GM19023 (cell line): ENCODE measurements around the gene UMODL1.

Experiments
- ATAC-seq: cut with Tn5 transposase; IDR thresholded peaks from one replicate; pipeline ENCODE4 v1.9.1; 2021; ENCODE audit warnings: mild to moderate bottlenecking, moderate library complexity; ENCODE audit not compliant: unreplicated experiment

Gene UMODL1

DNA sequence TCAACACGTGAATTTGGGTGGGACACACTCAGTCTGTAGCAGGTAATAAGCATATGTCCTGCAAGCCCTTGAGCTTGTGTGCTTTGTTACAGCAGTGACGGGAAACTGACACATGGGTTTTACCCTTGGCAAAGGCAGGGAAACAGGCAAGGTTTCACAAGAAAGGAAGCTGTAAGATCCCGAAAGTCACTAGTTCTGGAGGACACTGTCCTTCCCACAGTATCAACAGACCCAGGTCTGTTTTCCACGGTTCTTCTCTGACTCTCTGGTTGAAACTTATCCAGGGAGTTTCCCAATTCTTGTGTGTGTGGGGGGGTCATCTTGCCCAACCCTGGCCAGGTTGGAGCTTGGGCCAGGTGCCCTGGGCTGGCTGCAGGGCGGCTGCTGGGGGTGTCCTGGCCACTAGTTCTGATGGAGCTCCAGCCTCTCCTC, 31.6 kb upstream of the UMODL1 start:
- no peak for ATAC-seq

GRCh38 chr21:42039911-42040351, 31.2 kb upstream of the UMODL1 start:
- ATAC-seq = no peak

DNA sequence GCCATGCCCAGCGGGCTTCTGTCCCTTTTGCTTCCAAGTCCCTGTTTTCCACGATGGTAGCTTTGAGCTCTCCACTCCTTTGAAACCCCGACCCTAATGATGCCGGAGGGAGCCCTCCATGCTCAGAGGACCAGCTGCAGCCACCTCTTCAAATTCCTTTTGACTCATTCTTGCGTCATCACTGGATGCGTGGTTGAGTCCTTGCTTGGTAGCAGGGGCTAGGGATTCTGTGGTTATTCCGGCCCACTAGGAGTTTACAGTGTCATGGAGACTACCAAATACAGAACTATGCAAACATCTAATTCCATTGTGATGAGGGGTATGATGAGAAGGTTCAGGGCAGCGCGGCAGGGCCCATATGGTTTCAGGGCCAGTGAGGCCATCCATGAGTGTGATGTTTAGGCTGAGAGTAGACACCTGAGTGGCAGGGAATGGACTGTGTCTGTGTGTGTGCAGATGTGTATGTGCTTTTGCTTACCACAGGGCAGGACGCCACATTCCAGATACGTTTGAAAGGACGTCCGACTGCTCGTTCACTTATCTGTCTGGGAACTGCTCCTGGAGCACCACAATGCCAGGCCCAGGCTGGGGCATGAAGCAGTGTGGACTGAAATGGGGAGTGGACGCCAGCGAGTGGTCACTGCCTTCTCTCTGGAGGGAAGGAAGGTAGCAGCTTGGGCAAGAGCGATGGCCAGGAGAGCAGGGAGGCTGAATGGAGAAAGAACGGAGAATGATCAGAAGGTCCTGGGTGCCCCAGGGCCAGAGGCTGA, 30.5 kb upstream of the UMODL1 start:
- no peak for ATAC-seq

DNA sequence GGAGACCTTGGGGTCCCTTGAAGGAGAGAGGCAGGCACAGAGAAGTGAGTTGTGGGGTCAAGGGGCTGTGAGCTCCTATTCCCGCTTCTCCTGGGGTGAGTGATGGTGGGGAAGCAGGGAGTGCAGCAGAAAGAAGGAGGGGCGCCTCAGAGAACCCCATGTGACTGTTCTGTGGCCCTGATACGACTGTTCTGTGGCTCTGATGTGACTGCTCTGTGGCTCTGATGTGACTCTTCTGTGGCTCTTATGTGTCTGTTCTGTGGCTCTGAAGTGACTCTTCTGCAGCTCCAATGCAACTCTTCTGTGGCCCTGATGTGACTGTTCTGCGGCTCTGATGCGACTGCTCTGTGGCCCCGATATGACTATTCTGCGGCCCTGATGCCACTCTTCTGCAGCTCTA, 29.9 kb upstream of the UMODL1 start:
- no peak for ATAC-seq

GRCh38 chr21:42041711-42042110, 29.4 kb upstream of the UMODL1 start:
- ATAC-seq = no peak

- ATAC-seq = no peak
Measured at GRCh38 chr21:42042651-42043050, 28.5 kb upstream of the UMODL1 start.

GRCh38 chr21:42043201-42043895, 27.8 kb upstream of the UMODL1 start:
- ATAC-seq = no peak

DNA sequence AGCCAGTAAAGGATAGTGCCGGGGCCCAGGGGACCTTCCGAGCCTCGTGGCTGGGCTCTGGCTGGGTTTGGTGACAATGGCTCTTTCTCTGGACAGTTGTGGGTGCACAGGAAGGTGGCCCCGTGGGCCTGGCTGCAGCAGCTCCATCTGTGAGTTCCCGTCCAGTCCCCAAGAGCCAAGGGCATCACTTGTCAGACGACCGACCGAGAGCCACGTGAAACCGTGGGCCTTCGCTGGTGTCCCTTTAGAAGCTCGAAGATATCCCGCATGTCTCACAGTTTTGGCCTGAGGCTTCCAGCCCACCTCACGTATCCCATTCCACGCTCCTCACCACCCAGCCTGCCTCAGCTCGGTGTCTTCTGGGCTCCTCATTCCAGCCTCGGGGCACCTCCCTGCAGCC, 27.2 kb upstream of the UMODL1 start:
- no peak for ATAC-seq

GRCh38 chr21:42044871-42045495, 26.1 kb upstream of the UMODL1 start:
- no peak for ATAC-seq

DNA sequence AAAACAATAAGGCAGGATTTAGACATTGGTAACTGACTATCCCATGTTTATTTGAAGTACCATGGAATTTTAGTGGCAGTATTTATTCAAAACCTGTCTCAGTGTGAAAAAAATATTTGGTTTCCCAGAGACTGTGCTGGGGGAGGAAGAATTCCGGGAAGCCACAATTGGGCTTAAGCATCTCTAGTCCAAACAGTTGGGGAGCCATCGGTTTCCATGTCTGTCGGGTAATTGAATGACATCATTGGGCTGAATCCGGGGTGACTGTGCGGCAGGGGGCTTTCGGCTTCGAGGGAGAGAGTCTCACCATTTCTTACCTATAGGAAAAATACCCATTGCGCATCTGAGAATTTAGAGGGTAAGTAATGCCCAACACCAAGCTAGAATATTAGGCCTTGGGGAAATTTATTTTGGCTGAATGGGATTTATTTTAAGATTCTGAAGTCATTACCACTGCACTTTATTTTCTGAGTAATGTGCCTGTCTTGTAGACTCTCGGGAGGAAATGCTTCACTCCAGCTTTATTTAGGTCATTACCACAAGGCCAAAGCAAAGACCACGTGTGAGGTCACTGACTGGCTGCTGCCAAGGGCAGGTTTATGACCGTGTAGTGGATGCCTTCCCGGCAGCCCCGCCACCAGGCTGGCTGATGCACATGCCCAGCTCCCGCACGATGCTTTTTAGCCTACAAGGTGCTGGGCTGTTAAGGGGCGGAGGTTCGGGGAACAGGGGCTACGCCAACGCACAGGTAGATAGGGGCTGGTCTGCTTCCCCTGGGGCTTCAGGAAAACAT, 23.1 kb upstream of the UMODL1 start:
- no peak for ATAC-seq

DNA sequence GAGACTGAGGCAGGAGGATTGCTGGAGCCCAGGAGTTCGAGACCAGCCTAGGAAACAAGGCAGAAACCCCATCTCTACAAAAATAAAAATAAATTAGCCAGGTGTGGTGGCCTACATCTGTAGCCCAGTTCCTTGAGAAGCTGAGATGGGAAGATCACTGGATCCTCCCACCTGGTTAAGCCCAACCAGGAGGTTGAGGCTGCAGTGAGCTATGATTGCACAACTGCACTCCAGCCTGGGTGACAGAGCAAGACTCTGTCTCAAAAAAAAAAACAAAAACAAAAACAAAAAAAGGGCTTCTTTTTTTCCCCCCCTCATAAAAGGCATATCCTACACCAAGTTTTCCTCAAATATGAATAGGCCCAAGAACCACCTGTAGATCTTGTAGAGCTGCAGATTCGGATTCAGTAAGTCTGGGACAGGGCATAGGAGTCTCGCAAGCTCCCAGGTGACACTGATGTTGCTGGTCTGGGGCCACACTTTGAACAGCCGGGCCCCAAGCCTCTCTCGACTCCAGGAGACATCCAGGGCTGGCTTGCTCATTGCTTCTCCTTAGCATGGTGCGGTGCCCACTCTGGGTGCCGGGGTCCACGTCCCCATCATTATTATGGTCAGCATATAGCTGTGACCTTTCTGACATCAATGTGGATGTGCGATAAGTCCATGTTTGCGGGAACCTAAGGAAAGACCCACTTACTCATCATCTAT, 22.1 kb upstream of the UMODL1 start:
- no peak for ATAC-seq

DNA sequence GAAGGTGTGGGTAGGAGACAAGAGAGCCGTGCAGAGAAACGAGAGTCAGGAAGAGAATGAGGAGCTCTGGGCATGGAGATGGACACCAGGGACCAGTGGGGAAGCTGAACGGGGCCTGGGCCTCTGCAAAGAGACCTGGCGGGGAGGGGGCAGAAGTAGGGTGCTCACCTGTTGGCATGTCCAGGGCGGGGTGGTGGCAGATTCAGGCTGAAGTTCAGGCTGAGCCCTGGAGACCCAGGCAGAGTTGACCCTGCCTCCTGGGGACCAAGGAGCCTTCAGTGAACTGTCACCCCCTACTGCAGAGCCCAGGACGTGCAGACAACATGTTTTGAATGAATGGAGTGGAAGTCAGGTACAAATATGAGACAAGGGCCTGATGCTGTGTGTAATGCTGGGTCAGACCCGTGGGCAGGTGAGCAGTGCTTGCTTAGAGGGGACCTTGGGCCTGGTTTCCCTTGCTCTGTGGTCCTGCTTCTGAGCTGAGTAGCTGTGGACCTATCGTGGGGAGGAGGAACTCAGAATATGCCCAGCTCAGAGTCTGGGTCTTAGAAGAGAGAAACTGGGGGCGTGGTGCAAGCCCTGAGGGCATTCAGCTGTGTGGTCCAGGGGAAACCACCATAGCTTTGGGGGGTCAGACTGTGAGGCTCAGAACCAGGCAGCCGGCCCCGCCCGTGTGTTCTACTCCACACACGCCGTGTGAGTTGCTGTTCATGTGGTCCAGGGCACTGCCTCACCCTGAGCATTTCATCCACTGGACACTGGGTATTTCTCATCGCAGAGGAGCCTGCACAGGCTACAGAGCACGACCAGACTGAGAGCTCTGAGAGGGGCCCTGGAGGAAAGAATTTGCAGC, 21.3 kb upstream of the UMODL1 start:
- ATAC-seq = no peak

DNA sequence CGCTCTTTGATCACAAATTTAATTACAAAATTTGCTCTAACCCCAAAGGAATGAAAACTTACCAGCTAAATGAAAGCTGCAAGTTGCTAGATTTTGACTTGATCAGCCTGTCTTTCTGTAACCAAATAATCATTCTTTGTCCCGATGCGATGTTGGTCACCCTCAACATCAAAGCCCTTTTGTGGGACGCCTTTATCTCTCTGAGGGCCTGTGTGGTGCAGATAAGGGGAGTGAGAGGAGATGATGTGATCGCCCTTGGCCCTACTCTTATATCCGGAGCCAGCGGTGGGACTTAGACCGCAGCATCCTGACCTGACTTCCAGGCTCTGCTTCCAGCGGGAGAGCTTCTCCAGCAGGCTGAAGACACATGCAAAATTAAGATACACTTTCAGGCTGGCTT, 19.3 kb upstream of the UMODL1 start:
- ATAC-seq = no peak

DNA sequence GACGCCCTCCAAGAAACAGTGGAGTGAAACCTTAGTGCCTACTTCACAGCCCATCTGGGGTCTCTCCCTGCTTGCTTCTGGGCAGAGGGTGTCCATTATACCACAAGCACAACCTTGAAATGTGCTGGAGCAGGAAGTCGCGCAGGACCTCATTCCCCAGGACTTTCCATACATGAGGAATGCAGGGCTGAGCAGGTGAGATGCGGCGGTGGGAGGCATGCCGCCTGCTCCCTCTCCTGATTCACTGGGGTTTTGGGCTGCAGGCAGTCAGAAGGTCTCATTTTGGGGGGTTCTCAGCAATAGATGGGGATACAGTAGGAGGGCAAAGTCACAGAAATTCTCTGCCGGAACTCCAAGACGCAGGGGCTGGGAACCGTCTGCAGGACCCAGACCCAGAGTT, 15.7 kb upstream of the UMODL1 start:
- ATAC-seq = no peak

GRCh38 chr21:42056468-42056867, 14.6 kb upstream of the UMODL1 start:
- no peak for ATAC-seq

DNA sequence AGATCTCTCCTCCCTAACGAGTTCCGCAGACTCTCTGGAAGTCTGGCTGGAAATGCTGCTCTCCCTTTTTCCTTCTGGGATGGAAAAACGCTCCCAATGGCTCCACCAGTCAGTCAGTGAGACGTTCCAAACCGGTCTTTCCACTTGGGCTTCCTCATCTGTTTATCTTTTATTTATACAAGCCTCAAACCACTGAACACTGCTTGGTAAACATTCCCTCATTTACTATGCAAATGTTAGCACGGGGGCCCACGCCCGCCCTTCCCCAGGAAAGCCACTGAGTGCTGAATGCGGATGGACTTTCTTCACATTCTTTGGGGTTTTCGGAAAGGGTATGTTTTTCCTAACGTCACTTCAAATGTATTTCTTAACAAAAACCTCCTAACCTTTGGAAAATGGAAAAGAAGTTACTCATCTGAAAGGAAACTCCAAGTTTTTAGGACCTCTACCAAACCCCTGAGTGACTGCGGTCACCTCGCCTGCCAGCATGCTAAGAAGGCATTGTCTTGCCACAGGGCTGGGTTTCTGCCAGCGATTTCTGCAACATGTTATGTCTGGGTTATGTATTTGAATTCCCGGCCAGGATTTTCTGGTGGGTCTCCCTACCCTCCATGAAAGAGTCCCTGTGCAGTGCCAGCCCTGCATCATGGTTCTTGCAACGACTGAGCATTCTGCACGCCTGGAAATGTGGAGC, 14.0 kb upstream of the UMODL1 start:
- ATAC-seq = no peak

GRCh38 chr21:42057851-42058437, 13.2 kb upstream of the UMODL1 start:
- ATAC-seq = no peak

- ATAC-seq = no peak
Measured at GRCh38 chr21:42058631-42059111, 12.4 kb upstream of the UMODL1 start.

DNA sequence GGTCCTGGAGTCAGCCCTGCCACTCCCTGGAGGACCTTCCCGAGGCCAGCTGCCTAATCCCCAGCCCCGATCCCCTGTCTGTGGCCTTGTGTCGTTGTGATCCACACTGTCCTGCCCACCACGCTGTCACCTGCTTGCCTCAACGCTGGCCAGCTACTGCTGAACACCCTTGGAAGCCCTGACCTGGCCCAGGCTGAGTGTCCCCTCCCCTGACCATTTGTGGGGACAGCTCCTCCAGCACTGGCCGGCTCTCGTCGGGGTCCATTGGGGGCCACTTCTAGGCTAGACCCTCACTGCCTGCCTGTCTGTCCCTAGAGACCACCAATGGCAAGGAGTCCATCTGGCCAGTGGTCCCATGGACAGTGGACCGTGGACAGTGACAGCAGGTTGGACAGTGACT, 12.0 kb upstream of the UMODL1 start:
- no peak for ATAC-seq
